ENCODE results near the gene XIRP2.

DNA sequence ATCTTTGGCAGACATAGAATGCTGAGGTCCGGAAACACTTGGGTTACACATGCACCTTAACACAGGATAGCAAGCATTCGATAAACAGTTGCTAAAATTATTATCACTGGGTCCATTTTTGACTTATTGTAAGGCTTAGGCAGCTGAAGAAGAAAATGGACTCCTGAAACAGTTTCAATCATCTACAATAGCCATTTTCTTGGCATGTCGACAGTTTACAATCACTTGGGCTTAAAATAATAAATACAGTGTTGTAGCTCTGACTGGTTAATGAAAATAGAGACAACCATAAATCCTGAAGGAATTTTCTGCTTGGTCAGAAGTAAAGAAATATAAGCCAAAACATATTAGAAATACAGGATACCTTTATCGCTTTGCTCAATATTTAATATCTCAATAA, 169.2 kb downstream of the XIRP2 start:
- TF ChIP-seq, protein P1, sequence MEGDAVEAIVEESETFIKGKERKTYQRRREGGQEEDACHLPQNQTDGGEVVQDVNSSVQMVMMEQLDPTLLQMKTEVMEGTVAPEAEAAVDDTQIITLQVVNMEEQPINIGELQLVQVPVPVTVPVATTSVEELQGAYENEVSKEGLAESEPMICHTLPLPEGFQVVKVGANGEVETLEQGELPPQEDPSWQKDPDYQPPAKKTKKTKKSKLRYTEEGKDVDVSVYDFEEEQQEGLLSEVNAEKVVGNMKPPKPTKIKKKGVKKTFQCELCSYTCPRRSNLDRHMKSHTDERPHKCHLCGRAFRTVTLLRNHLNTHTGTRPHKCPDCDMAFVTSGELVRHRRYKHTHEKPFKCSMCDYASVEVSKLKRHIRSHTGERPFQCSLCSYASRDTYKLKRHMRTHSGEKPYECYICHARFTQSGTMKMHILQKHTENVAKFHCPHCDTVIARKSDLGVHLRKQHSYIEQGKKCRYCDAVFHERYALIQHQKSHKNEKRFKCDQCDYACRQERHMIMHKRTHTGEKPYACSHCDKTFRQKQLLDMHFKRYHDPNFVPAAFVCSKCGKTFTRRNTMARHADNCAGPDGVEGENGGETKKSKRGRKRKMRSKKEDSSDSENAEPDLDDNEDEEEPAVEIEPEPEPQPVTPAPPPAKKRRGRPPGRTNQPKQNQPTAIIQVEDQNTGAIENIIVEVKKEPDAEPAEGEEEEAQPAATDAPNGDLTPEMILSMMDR (conservative IDR thresholded peaks at IDR 0.05 in 1 of 2, IDR thresholded peaks at IDR 0.05 in 1 of 2; ENCODE audit: extremely low read depth in 1 of 2, insufficient read depth in 1 of 2, low read depth in 1 of 2, low read length in 2 of 2): no peak
- no peak for TF ChIP-seq EZH2 (IDR thresholded peaks at IDR 0.05; ENCODE audit: borderline replicate concordance, low read length)
